CD14-positive monocyte (primary cell): ENCODE measurements around the gene FAM168A. TPM values are rescaled to one million over a fixed set of nuclear protein-coding genes. Genes with fewer than 3 reads are reported as not detected.
A peak's percentile ranks its signal among the peaks of the same experiment; 100 is the strongest.

Experiments used
- DNase-seq, 3 donors: peaks; one replicate each; pipeline ENCODE4 v3.0.0-alpha.2; 2011 to 2022
- H2AFZ ChIP-seq: 2 replicates; pipeline ENCODE4 v1.6.0; 2012; ENCODE audit warnings: mild to moderate bottlenecking, low read depth, low read length, inconsistent platforms; ENCODE audit not compliant: insufficient read depth, poor library complexity, severe bottlenecking
- H3K27ac ChIP-seq, 2 donors: 1 replicate in 1 of 2; 2 replicates in 1 of 2; pipeline ENCODE4 v1.5.1; 2012 to 2013; ENCODE audit warnings: low read length in 2 of 2, control low read depth in 1 of 2, inconsistent platforms in 1 of 2, low read depth in 1 of 2, mild to moderate bottlenecking in 1 of 2
- H3K27me3 ChIP-seq, 2 donors: one replicate each; pipeline versions ENCODE4 v1.6.0 to v1.6.1; 2011 to 2013; ENCODE audit warnings: low read length in 2 of 2; ENCODE audit not compliant: control insufficient read depth in 2 of 2, insufficient read depth in 2 of 2
- H3K36me3 ChIP-seq, 2 donors: replicated peaks in 1 of 2; 1 replicate in 1 of 2; 2 replicates in 1 of 2; pipeline versions ENCODE4 v1.5.1 to v1.6.1; 2012 to 2013; ENCODE audit warnings: low read length in 2 of 2, control low read depth in 1 of 2, inconsistent platforms in 1 of 2, mild to moderate bottlenecking in 1 of 2; ENCODE audit not compliant: insufficient read depth in 2 of 2, control insufficient read depth in 1 of 2
- H3K4me1 ChIP-seq, 2 donors: 1 replicate in 1 of 2; 2 replicates in 1 of 2; pipeline versions ENCODE4 v1.5.1 to v1.6.1; 2012 to 2013; ENCODE audit warnings: low read length in 2 of 2, control low read depth in 1 of 2, inconsistent platforms in 1 of 2, mild to moderate bottlenecking in 1 of 2, moderate library complexity in 1 of 2; ENCODE audit not compliant: insufficient read depth in 2 of 2, control insufficient read depth in 1 of 2
- H3K4me2 ChIP-seq: replicated peaks from 2 replicates; pipeline ENCODE3; 2012; ENCODE audit warnings: low read length, moderate library complexity, mild to moderate bottlenecking; ENCODE audit not compliant: poor library complexity, severe bottlenecking; ENCODE audit errors: extremely low read depth
- H3K4me3 ChIP-seq, 3 experiments: fragments of 200-600 bp in 1 of 3; sonication (generic) in 1 of 3; replicated peaks in 1 of 3; 1 replicate in 2 of 3; 2 replicates in 1 of 3; pipeline ENCODE4 v1.5.1; 2011 to 2013; ENCODE audit warnings: low read length in 3 of 3, mild to moderate bottlenecking in 3 of 3, control low read depth in 2 of 3, low read depth in 2 of 3, inconsistent platforms in 1 of 3, moderate library complexity in 1 of 3
- H3K79me2 ChIP-seq: 2 replicates; pipeline ENCODE4 v1.6.0; 2012; ENCODE audit warnings: mild to moderate bottlenecking, control low read depth, inconsistent platforms, low read length, moderate library complexity; ENCODE audit not compliant: insufficient read depth
- H3K9ac ChIP-seq: 2 replicates; pipeline ENCODE4 v1.6.0; 2017; ENCODE audit warnings: low read length, mild to moderate bottlenecking; ENCODE audit not compliant: insufficient read depth, poor library complexity, severe bottlenecking
- H3K9me3 ChIP-seq, 2 donors: replicated peaks in 1 of 2; 1 replicate in 1 of 2; 2 replicates in 1 of 2; pipeline versions ENCODE4 v1.5.1 to v1.6.1; 2012 to 2013; ENCODE audit warnings: low read length in 2 of 2, control low read depth in 1 of 2; ENCODE audit not compliant: control insufficient read depth in 1 of 2, insufficient read depth in 1 of 2
- H4K20me1 ChIP-seq: 2 replicates; pipeline ENCODE4 v1.6.0; 2012; ENCODE audit warnings: mild to moderate bottlenecking, low read length, control low read depth, moderate library complexity; ENCODE audit not compliant: insufficient read depth
- H3K27ac Mint-ChIP-seq, 7 donors: one replicate each; pipeline ENCODE4 v1.8.0; 2020; ENCODE audit warnings: mild to moderate bottlenecking in 7 of 7, mixed read lengths in 7 of 7, moderate library complexity in 6 of 7, inconsistent platforms in 2 of 7
- H3K27me3 Mint-ChIP-seq, 3 donors: one replicate each; pipeline ENCODE4 v1.8.0; 2021 to 2022; ENCODE audit warnings: low read depth in 3 of 3, mild to moderate bottlenecking in 3 of 3, mixed read lengths in 3 of 3, moderate library complexity in 3 of 3, inconsistent platforms in 1 of 3
- H3K36me3 Mint-ChIP-seq, 2 donors: one replicate each; pipeline ENCODE4 v1.8.0; 2020; ENCODE audit warnings: mixed read lengths in 2 of 2, inconsistent platforms in 1 of 2, mild to moderate bottlenecking in 1 of 2
- H3K4me1 Mint-ChIP-seq: one replicate; pipeline ENCODE4 v1.8.0; 2020; ENCODE audit warnings: mild to moderate bottlenecking, mixed read lengths
- H3K4me3 Mint-ChIP-seq, 2 donors: one replicate each; pipeline ENCODE4 v1.8.0; 2020; ENCODE audit warnings: mild to moderate bottlenecking in 2 of 2, mixed read lengths in 2 of 2, moderate library complexity in 1 of 2
- H3K9me3 Mint-ChIP-seq, 7 donors: one replicate each; pipeline ENCODE4 v1.8.0; 2020 to 2022; ENCODE audit warnings: mixed read lengths in 7 of 7, mild to moderate bottlenecking in 6 of 7, moderate library complexity in 6 of 7, inconsistent platforms in 2 of 7
- WGBS: methylation state at CpG from one replicate; pipeline ENCODE4 v1.1.5; 2013; ENCODE audit warnings: missing lambda C conversion rate; ENCODE audit not compliant: insufficient coverage; 5-methylcytosine and 5-hydroxymethylcytosine counted together
- intact Hi-C, 2 donors: fragments of 100-400 bp; cut with micrococcal nuclease; formaldehyde crosslinking; loops; one replicate each; pipeline versions ENCODE4 v1.15.0 to v1.15.1; 2023
- polyA plus RNA-seq, 3 donors: library from polyadenylated mRNA; depleted of rRNA in 1 of 3; unstranded in 2 of 3; stranded (reverse) in 1 of 3; fragments of 300-500 nt in 2 of 3; fragments of >200 nt in 1 of 3; fragmentation: Illumina TruSeq in 2 of 3; gene quantifications; 1 replicate in 2 of 3; 2 replicates in 1 of 3; pipeline ENCODE4 v1.2.3, GENCODE V29; 2012 to 2021
- TF ChIP-seq, protein P1 (sequence below): fragments of 200-600 bp; IDR thresholded peaks from one replicate; pipeline ENCODE4 v1.8.0; 2022; ENCODE audit warnings: antibody characterized with exemption, mild to moderate bottlenecking

Gene FAM168A
- polyA plus RNA-seq, 3 donors, result 1.4 to 13.3 (median 2.1) TPM

DNA sequence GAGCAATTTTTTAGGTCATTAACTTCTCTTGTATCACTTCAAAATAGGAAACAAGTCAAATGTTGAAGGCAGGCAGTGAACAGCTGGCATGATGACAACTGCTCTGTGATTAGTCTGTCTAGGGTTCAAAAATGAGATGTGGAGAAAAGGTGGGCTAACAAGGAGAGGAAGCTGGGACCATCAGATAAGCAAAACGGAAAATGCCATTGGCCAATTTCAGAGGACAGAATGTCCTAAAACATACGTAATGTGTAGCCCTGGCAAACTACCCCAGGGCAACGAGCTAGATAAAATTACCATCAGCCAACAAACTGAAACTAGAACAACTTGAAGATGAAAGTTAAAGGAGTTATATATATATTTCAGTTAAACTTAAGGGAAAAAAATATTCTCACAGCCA is 128.5 kb downstream of the FAM168A start:
- Mint-ChIP-seq H3K36me3 (peaks cover 4 to 16% of the 10 kb centered on the region in 2 donors), H3K27me3 (peaks cover 0 to 2% (median 1%) of the 10 kb centered on the region in 3 donors), H3K9me3 (no peaks in the 10 kb centered on the region), H3K4me3 (no peak overlapping the region), H3K4me1 (peaks cover 27% of the 10 kb centered on the region), H3K27ac (peak overlapping the region in 3 of 7 donors; percentile 20 to 54 (median 46))
- no peaks in the 10 kb centered on the region for H3K36me3 ChIP-seq
- TF ChIP-seq, protein P1, sequence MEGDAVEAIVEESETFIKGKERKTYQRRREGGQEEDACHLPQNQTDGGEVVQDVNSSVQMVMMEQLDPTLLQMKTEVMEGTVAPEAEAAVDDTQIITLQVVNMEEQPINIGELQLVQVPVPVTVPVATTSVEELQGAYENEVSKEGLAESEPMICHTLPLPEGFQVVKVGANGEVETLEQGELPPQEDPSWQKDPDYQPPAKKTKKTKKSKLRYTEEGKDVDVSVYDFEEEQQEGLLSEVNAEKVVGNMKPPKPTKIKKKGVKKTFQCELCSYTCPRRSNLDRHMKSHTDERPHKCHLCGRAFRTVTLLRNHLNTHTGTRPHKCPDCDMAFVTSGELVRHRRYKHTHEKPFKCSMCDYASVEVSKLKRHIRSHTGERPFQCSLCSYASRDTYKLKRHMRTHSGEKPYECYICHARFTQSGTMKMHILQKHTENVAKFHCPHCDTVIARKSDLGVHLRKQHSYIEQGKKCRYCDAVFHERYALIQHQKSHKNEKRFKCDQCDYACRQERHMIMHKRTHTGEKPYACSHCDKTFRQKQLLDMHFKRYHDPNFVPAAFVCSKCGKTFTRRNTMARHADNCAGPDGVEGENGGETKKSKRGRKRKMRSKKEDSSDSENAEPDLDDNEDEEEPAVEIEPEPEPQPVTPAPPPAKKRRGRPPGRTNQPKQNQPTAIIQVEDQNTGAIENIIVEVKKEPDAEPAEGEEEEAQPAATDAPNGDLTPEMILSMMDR, result no peak
- H4K20me1 ChIP-seq, result no peaks in the 10 kb centered on the region
- no peak overlapping the region for H3K9ac ChIP-seq
- H3K79me2 ChIP-seq, result peaks cover 5% of the 10 kb centered on the region
- H3K9me3 ChIP-seq, result no peaks in the 10 kb centered on the region
- H3K27ac ChIP-seq, result no peak overlapping the region
- intact Hi-C loops, result loop anchor here (5.0 to 10.0 kb wide), 2 partner anchors 125 to 128 kb away; partner anchors contain the start of gene FAM168A (in 2 of the 2)
- no peaks in the 10 kb centered on the region for H3K27me3 ChIP-seq
- peaks cover 2 to 13% of the 10 kb centered on the region in 2 donors for H3K4me1 ChIP-seq
- no peak overlapping the region for H3K4me3 ChIP-seq
- DNase-seq, result no peak
- H2AFZ ChIP-seq, result no peak overlapping the region
- H3K4me2 ChIP-seq, result no peak overlapping the region
- WGBS, result no CpG with 5 or more reads among the region's 3 CpGs

DNA sequence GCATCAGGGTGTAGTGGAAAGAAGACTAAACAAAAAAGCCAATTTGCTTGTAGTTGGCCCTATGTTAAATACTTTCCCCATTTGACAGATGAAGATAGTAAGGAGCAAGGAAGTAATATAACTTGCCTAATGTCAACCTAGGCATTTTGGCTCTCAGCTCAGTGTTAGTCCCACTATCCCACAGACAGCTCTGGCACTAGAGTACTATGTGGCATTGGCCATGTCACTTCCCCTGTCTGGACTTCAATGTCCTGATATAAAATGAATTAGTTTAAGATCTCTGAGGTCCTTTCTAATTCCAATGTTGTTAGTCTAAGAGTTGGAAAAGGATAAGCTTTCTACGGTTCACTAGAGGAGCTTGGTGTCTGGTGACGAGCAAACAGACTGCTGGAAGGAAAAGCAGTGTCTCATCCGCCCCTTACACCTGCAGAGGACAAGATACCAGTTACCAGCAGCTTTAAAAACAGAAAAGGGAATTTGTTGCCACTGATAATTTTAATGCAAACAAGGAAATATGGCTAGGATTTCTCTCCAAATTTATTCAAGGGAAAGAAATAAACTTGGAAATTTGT is 129.2 kb downstream of the FAM168A start:
- H3K4me2 ChIP-seq, result no peak overlapping the region
- H3K27ac ChIP-seq, result no peak overlapping the region
- TF ChIP-seq, protein P1, result no peak
- peaks cover 12% of the 10 kb centered on the region for H3K79me2 ChIP-seq
- no peak overlapping the region for H2AFZ ChIP-seq
- H3K27ac Mint-ChIP-seq, result peak overlapping the region in 2 of 7 donors; percentile 19 to 72
- H3K4me1 Mint-ChIP-seq, result peaks cover 29% of the 10 kb centered on the region
- no peak for DNase-seq
- peaks cover 4 to 19% of the 10 kb centered on the region in 2 donors for H3K36me3 Mint-ChIP-seq
- peaks cover 0 to 2% (median under 1%) of the 10 kb centered on the region in 3 donors for H3K27me3 Mint-ChIP-seq
- peaks cover 5 to 16% of the 10 kb centered on the region in 2 donors for H3K4me1 ChIP-seq
- no peaks in the 10 kb centered on the region for H3K9me3 ChIP-seq
- H3K9me3 Mint-ChIP-seq, result no peaks in the 10 kb centered on the region
- no peaks in the 10 kb centered on the region for H3K27me3 ChIP-seq
- no peaks in the 10 kb centered on the region for H4K20me1 ChIP-seq
- H3K9ac ChIP-seq, result no peak overlapping the region
- no peaks in the 10 kb centered on the region for H3K36me3 ChIP-seq
- intact Hi-C loops, result loop anchor here (5.0 to 10.0 kb wide), 2 partner anchors 126 to 129 kb away; partner anchors contain the start of gene FAM168A (in 2 of the 2)
- no peak overlapping the region for H3K4me3 ChIP-seq
- no CpG with 5 or more reads among the region's 3 CpGs for WGBS
- no peak overlapping the region for H3K4me3 Mint-ChIP-seq
